CD14-positive monocyte (primary cell): ENCODE results near the gene NUP85. TPM values are rescaled to one million over a fixed set of nuclear protein-coding genes. Genes with fewer than 3 reads are reported as not detected.
"Not testable (repeated sequence)": the region's sequence is repeated elsewhere in the genome, so short reads cannot be mapped to it uniquely, and the experiment has no call there.

Experiments
- DNase-seq, 3 donors: peaks; one replicate each; pipeline ENCODE4 v3.0.0-alpha.2; 2011 to 2022
- H2AFZ ChIP-seq: 2 replicates; pipeline ENCODE4 v1.6.0; 2012; ENCODE audit warnings: mild to moderate bottlenecking, low read depth, low read length, inconsistent platforms; ENCODE audit not compliant: insufficient read depth, poor library complexity, severe bottlenecking
- H3K27ac ChIP-seq, 2 donors: 1 replicate in 1 of 2; 2 replicates in 1 of 2; pipeline ENCODE4 v1.5.1; 2012 to 2013; ENCODE audit warnings: low read length in 2 of 2, control low read depth in 1 of 2, inconsistent platforms in 1 of 2, low read depth in 1 of 2, mild to moderate bottlenecking in 1 of 2
- H3K27me3 ChIP-seq, 2 donors: one replicate each; pipeline versions ENCODE4 v1.6.0 to v1.6.1; 2011 to 2013; ENCODE audit warnings: low read length in 2 of 2; ENCODE audit not compliant: control insufficient read depth in 2 of 2, insufficient read depth in 2 of 2
- H3K36me3 ChIP-seq, 2 donors: replicated peaks in 1 of 2; 1 replicate in 1 of 2; 2 replicates in 1 of 2; pipeline versions ENCODE4 v1.5.1 to v1.6.1; 2012 to 2013; ENCODE audit warnings: low read length in 2 of 2, control low read depth in 1 of 2, inconsistent platforms in 1 of 2, mild to moderate bottlenecking in 1 of 2; ENCODE audit not compliant: insufficient read depth in 2 of 2, control insufficient read depth in 1 of 2
- H3K4me1 ChIP-seq, 2 donors: 1 replicate in 1 of 2; 2 replicates in 1 of 2; pipeline versions ENCODE4 v1.5.1 to v1.6.1; 2012 to 2013; ENCODE audit warnings: low read length in 2 of 2, control low read depth in 1 of 2, inconsistent platforms in 1 of 2, mild to moderate bottlenecking in 1 of 2, moderate library complexity in 1 of 2; ENCODE audit not compliant: insufficient read depth in 2 of 2, control insufficient read depth in 1 of 2
- H3K4me2 ChIP-seq: replicated peaks from 2 replicates; pipeline ENCODE3; 2012; ENCODE audit warnings: low read length, moderate library complexity, mild to moderate bottlenecking; ENCODE audit not compliant: poor library complexity, severe bottlenecking; ENCODE audit errors: extremely low read depth
- H3K4me3 ChIP-seq, 3 experiments: fragments of 200-600 bp in 1 of 3; sonication (generic) in 1 of 3; replicated peaks in 1 of 3; 1 replicate in 2 of 3; 2 replicates in 1 of 3; pipeline ENCODE4 v1.5.1; 2011 to 2013; ENCODE audit warnings: low read length in 3 of 3, mild to moderate bottlenecking in 3 of 3, control low read depth in 2 of 3, low read depth in 2 of 3, inconsistent platforms in 1 of 3, moderate library complexity in 1 of 3
- H3K79me2 ChIP-seq: 2 replicates; pipeline ENCODE4 v1.6.0; 2012; ENCODE audit warnings: mild to moderate bottlenecking, control low read depth, inconsistent platforms, low read length, moderate library complexity; ENCODE audit not compliant: insufficient read depth
- H3K9ac ChIP-seq: 2 replicates; pipeline ENCODE4 v1.6.0; 2017; ENCODE audit warnings: low read length, mild to moderate bottlenecking; ENCODE audit not compliant: insufficient read depth, poor library complexity, severe bottlenecking
- H3K9me3 ChIP-seq, 2 donors: replicated peaks in 1 of 2; 1 replicate in 1 of 2; 2 replicates in 1 of 2; pipeline versions ENCODE4 v1.5.1 to v1.6.1; 2012 to 2013; ENCODE audit warnings: low read length in 2 of 2, control low read depth in 1 of 2; ENCODE audit not compliant: control insufficient read depth in 1 of 2, insufficient read depth in 1 of 2
- H4K20me1 ChIP-seq: 2 replicates; pipeline ENCODE4 v1.6.0; 2012; ENCODE audit warnings: mild to moderate bottlenecking, low read length, control low read depth, moderate library complexity; ENCODE audit not compliant: insufficient read depth
- H3K27ac Mint-ChIP-seq, 7 donors: one replicate each; pipeline ENCODE4 v1.8.0; 2020; ENCODE audit warnings: mild to moderate bottlenecking in 7 of 7, mixed read lengths in 7 of 7, moderate library complexity in 6 of 7, inconsistent platforms in 2 of 7
- H3K27me3 Mint-ChIP-seq, 3 donors: one replicate each; pipeline ENCODE4 v1.8.0; 2021 to 2022; ENCODE audit warnings: low read depth in 3 of 3, mild to moderate bottlenecking in 3 of 3, mixed read lengths in 3 of 3, moderate library complexity in 3 of 3, inconsistent platforms in 1 of 3
- H3K36me3 Mint-ChIP-seq, 2 donors: one replicate each; pipeline ENCODE4 v1.8.0; 2020; ENCODE audit warnings: mixed read lengths in 2 of 2, inconsistent platforms in 1 of 2, mild to moderate bottlenecking in 1 of 2
- H3K4me1 Mint-ChIP-seq: one replicate; pipeline ENCODE4 v1.8.0; 2020; ENCODE audit warnings: mild to moderate bottlenecking, mixed read lengths
- H3K4me3 Mint-ChIP-seq, 2 donors: one replicate each; pipeline ENCODE4 v1.8.0; 2020; ENCODE audit warnings: mild to moderate bottlenecking in 2 of 2, mixed read lengths in 2 of 2, moderate library complexity in 1 of 2
- H3K9me3 Mint-ChIP-seq, 7 donors: one replicate each; pipeline ENCODE4 v1.8.0; 2020 to 2022; ENCODE audit warnings: mixed read lengths in 7 of 7, mild to moderate bottlenecking in 6 of 7, moderate library complexity in 6 of 7, inconsistent platforms in 2 of 7
- CTCF ChIP-seq: fragments of 200-600 bp; IDR thresholded peaks from one replicate; pipeline ENCODE4 v1.8.0; 2022; ENCODE audit warnings: antibody characterized with exemption, mild to moderate bottlenecking
- WGBS: methylation state at CpG from one replicate; pipeline ENCODE4 v1.1.5; 2013; ENCODE audit warnings: missing lambda C conversion rate; ENCODE audit not compliant: insufficient coverage; 5-methylcytosine and 5-hydroxymethylcytosine counted together
- intact Hi-C, 2 donors: fragments of 100-400 bp; cut with micrococcal nuclease; formaldehyde crosslinking; loops; one replicate each; pipeline versions ENCODE4 v1.15.0 to v1.15.1; 2023
- polyA plus RNA-seq, 3 donors: library from polyadenylated mRNA; depleted of rRNA in 1 of 3; unstranded in 2 of 3; stranded (reverse) in 1 of 3; fragments of 300-500 nt in 2 of 3; fragments of >200 nt in 1 of 3; fragmentation: Illumina TruSeq in 2 of 3; gene quantifications; 1 replicate in 2 of 3; 2 replicates in 1 of 3; pipeline ENCODE4 v1.2.3, GENCODE V29; 2012 to 2021

The NUP85 gene
- polyA plus RNA-seq, 3 donors = 36.3 to 94.2 (median 38.7) TPM

GRCh38 chr17:75257228-75257627 is 51.7 kb downstream of the NUP85 start:
- H3K9me3 Mint-ChIP-seq, H3K9ac ChIP-seq, H2AFZ ChIP-seq, H3K27me3 ChIP-seq, H3K4me2 ChIP-seq, H3K4me3 ChIP-seq, H3K4me3 Mint-ChIP-seq, H3K36me3 ChIP-seq, H3K27me3 Mint-ChIP-seq, DNase-seq, H3K9me3 ChIP-seq, intact Hi-C loops, H3K27ac ChIP-seq: not testable (repeated sequence)
- Histone ChIP-seq H4K20me1 (peaks cover 20% of the 10 kb centered on the region), H3K79me2 (peaks cover 71% of the 10 kb centered on the region), H3K4me1 (peaks cover 29 to 35% of the 10 kb centered on the region in 2 donors)
- Mint-ChIP-seq H3K27ac (peak overlapping the region in 6 of 7 donors; percentile 26 to 92 (median 84)), H3K4me1 (peaks cover 84% of the 10 kb centered on the region), H3K36me3 (peaks cover 16 to 24% of the 10 kb centered on the region in 2 donors)
- WGBS = no CpG with 5 or more reads among the region's 2 CpGs

GRCh38 chr17:75260641-75261335 is 55.3 kb downstream of the NUP85 start:
- Histone ChIP-seq H3K9me3 (no peaks in the 10 kb centered on the region), H3K4me1 (peaks cover 40 to 48% of the 10 kb centered on the region in 2 donors), H3K4me2 (peak overlapping the region; percentile 92), H4K20me1 (peaks cover 16% of the 10 kb centered on the region), H3K27me3 (no peaks in the 10 kb centered on the region), H3K79me2 (peaks cover 85% of the 10 kb centered on the region), H2AFZ (peak overlapping the region; percentile 94), H3K36me3 (peaks cover 11 to 28% of the 10 kb centered on the region in 2 donors), H3K4me3 (peak overlapping the region; percentile 81 to 97 (median 89)), H3K9ac (peak overlapping the region; percentile 98), H3K27ac (peak overlapping the region; percentile 90 to 99)
- TF ChIP-seq CTCF = no peak
- peak overlapping the region; percentile 98 to 99 for H3K4me3 Mint-ChIP-seq
- peaks cover 0 to 2% (median 0%) of the 10 kb centered on the region in 3 donors for H3K27me3 Mint-ChIP-seq
- peak overlapping the region; percentile 98 to 100 (median 99) for H3K27ac Mint-ChIP-seq
- H3K4me1 Mint-ChIP-seq = peaks cover 64% of the 10 kb centered on the region
- peak; percentile 41 to 87 (median 49) for DNase-seq
- H3K9me3 Mint-ChIP-seq = no peaks in the 10 kb centered on the region
- intact Hi-C loops = loop anchor here in 1 of 2 donors (2.0 to 10.0 kb wide), 3 partner anchors 56 to 324 kb away; partner anchors contain the start of genes MYO15B and NUP85
- peaks cover 22 to 43% of the 10 kb centered on the region in 2 donors for H3K36me3 Mint-ChIP-seq
- WGBS = 0% methylated on average over 21 of the region's 31 CpGs
